Left ventricle myocardium inferior (tissue), 1 donor: ENCODE measurements around the gene SSBP4. TPM values are rescaled to one million over a fixed set of nuclear protein-coding genes. Genes with fewer than 3 reads are reported as not detected.

Experiments used
- DNase-seq: peaks from one replicate; pipeline ENCODE4 v3.0.0-alpha.2; 2020
- H3K27ac ChIP-seq: fragments of 200-600 bp; replicated peaks from 2 replicates; pipeline ENCODE4 v1.8.0; 2021
- H3K27me3 ChIP-seq: fragments of 200-600 bp; 2 replicates; pipeline ENCODE4 v1.8.0; 2021; ENCODE audit warnings: low read depth
- H3K36me3 ChIP-seq: fragments of 200-600 bp; 2 replicates; pipeline ENCODE4 v1.8.0; 2021
- H3K4me1 ChIP-seq: fragments of 200-600 bp; 2 replicates; pipeline ENCODE4 v1.8.0; 2021
- H3K4me3 ChIP-seq: fragments of 200-600 bp; 2 replicates; pipeline ENCODE4 v1.8.0; 2021; ENCODE audit warnings: mild to moderate bottlenecking, moderate library complexity
- H3K9me3 ChIP-seq: fragments of 200-600 bp; replicated peaks from 2 replicates; pipeline ENCODE4 v1.8.0; 2021
- intact Hi-C: fragments of 100-400 bp; cut with micrococcal nuclease; formaldehyde crosslinking; loops from one replicate; pipeline ENCODE4 v1.11.0; 2022
- total RNA-seq: library from RNA; stranded (reverse); fragmentation: NEBNext Ultra II Directional; extraction: Animal tissue kit (Norgen Biotek cat#: 25700); gene quantifications from one replicate; pipeline ENCODE4 v1.2.1, GENCODE V29; 2021
- TF ChIP-seq, protein P1 (sequence below): fragments of 200-600 bp; IDR thresholded peaks from 2 replicates; pipeline ENCODE4 v1.8.0; 2021; ENCODE audit warnings: antibody characterized with exemption, mild to moderate bottlenecking, borderline replicate concordance
- donor health status: DM: no; HTN: yes; CAD: no; lungs with severe emphysema.

SSBP4 gene
- total RNA-seq, 1 donor from 2014 or later = 30.8 TPM

- TF ChIP-seq, protein P1, sequence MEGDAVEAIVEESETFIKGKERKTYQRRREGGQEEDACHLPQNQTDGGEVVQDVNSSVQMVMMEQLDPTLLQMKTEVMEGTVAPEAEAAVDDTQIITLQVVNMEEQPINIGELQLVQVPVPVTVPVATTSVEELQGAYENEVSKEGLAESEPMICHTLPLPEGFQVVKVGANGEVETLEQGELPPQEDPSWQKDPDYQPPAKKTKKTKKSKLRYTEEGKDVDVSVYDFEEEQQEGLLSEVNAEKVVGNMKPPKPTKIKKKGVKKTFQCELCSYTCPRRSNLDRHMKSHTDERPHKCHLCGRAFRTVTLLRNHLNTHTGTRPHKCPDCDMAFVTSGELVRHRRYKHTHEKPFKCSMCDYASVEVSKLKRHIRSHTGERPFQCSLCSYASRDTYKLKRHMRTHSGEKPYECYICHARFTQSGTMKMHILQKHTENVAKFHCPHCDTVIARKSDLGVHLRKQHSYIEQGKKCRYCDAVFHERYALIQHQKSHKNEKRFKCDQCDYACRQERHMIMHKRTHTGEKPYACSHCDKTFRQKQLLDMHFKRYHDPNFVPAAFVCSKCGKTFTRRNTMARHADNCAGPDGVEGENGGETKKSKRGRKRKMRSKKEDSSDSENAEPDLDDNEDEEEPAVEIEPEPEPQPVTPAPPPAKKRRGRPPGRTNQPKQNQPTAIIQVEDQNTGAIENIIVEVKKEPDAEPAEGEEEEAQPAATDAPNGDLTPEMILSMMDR = no peak
- H3K9me3 ChIP-seq = no peaks in the 10 kb centered on the region
- no peak for DNase-seq
- H3K4me1 ChIP-seq = peaks cover 89% of the 10 kb centered on the region
- H3K4me3 ChIP-seq = no peak overlapping the region
- no peaks in the 10 kb centered on the region for H3K36me3 ChIP-seq
- H3K27ac ChIP-seq = peak overlapping the region; percentile 78
- intact Hi-C loops = no loop called here
- H3K27me3 ChIP-seq = no peaks in the 10 kb centered on the region
These were observed 5.8 kb downstream of the SSBP4 start for GRCh38 chr19:18424890-18425514.

DNA sequence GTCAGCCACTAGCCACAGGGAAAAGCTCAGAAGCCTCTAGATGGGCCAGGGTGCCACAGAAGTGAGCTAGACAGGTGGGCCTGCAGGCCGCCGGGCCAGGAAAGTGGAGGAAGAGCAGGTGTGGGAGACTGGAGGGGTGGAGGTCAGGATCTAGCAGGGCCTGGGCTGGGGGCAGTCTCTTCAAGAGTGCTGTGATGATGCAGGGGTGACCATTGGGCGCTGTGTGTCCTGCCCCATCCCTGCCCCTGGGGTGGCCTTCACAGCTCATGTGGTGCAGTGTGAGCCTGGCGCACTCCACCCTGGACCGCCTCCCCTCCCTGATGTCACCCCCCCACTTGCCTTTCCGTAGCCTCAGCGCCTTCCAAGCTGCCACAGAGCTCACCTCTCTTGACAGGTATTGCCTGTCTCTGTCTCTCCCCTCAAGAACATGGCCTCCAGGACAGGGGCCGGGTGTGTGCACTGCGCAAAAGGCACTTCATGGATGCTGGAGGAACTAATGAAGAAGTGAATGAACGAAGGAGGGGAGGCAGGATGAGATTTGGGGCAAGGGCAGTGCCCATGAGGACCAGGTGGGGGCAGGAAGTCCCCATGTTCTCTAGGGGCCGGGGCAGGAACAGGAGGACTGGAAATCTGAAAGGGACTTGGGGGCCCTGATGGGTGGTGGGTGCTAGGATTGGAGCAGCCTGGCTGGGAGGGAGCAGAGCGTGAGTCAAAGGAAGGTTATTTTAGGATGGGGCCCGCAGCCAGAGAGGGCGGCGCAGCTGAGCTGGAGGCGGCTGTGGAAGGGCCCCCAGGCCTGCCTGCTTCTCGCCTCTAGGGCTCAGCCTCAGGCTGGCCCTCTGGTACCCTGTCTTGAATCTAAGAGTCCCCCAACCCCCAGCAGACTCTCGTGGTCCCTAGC is 6.6 kb downstream of the SSBP4 start:
- H3K27ac ChIP-seq = peak overlapping the region; percentile 78
- peaks cover 85% of the 10 kb centered on the region for H3K4me1 ChIP-seq
- peak; percentile 78 for DNase-seq
- no peaks in the 10 kb centered on the region for H3K9me3 ChIP-seq
- no peaks in the 10 kb centered on the region for H3K27me3 ChIP-seq
- TF ChIP-seq, protein P1 = peak; percentile 37
- H3K36me3 ChIP-seq = no peaks in the 10 kb centered on the region
- H3K4me3 ChIP-seq = peak overlapping the region; percentile 8
- intact Hi-C loops = no loop called here

GRCh38 chr19:18426416-18426767 is 7.2 kb downstream of the SSBP4 start:
- Histone ChIP-seq H3K27ac (peak overlapping the region; percentile 78), H3K4me1 (peaks cover 78% of the 10 kb centered on the region), H3K4me3 (peak overlapping the region; percentile 8), H3K36me3 (no peaks in the 10 kb centered on the region), H3K9me3 (no peaks in the 10 kb centered on the region), H3K27me3 (no peaks in the 10 kb centered on the region)
- TF ChIP-seq, protein P1 = no peak
- intact Hi-C loops = no loop called here
- no peak for DNase-seq

- intact Hi-C loops = no loop called here
- Histone ChIP-seq H3K9me3 (no peaks in the 10 kb centered on the region), H3K27ac (peak overlapping the region; percentile 78), H3K27me3 (no peaks in the 10 kb centered on the region), H3K4me1 (peaks cover 73% of the 10 kb centered on the region), H3K36me3 (no peaks in the 10 kb centered on the region), H3K4me3 (no peak overlapping the region)
- TF ChIP-seq, protein P1 = no peak
- DNase-seq = no peak
These were observed 8.0 kb downstream of the SSBP4 start for GRCh38 chr19:18427080-18427742.

DNA sequence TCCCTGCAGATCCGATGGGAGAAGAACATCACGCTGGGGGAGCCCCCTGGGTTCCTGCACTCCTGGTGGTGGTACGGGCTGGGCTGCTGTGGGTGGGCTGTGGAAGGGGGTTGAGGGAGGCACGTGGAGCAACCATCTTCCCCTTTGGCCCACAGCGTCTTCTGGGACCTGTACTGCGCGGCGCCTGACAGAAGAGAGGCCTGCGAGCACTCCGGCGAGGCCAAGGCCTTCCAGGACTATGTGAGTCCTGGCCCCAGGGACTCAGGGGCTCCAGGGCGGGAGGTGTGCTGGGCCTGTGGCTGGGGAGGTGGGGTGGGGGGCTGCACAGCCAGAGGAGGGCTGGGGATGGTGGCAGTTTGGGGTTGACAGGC is 8.5 kb downstream of the SSBP4 start:
- intact Hi-C loops = no loop called here
- Histone ChIP-seq H3K4me3 (no peak overlapping the region), H3K4me1 (peaks cover 71% of the 10 kb centered on the region), H3K27me3 (no peaks in the 10 kb centered on the region), H3K9me3 (no peaks in the 10 kb centered on the region), H3K36me3 (no peaks in the 10 kb centered on the region), H3K27ac (peak overlapping the region; percentile 78)
- no peak for DNase-seq
- TF ChIP-seq, protein P1 = no peak
